Renal cortex interstitium (tissue), 11 donors: ENCODE measurements around the gene CALU. TPM values are rescaled to one million over a fixed set of nuclear protein-coding genes. Genes with fewer than 3 reads are reported as not detected.
A peak's percentile ranks its signal among the peaks of the same experiment; 100 is the strongest.

Source experiments
- DNase-seq, 11 donors: peaks; one replicate each; pipeline ENCODE4 v3.0.0-alpha.2; 2013; ENCODE audit warnings: low read depth in 9 of 11, low spot score in 4 of 11; ENCODE audit errors: extremely low read depth in 1 of 11
- polyA plus RNA-seq, 3 donors: library from polyadenylated mRNA; unstranded; fragments of 120-200 nt; gene quantifications; one replicate each; pipeline ENCODE4 v1.2.1, GENCODE V29; 2013; ENCODE audit not compliant: insufficient read length in 3 of 3

CALU gene
- polyA plus RNA-seq, 3 donors, result 167 to 207 (median 204) TPM

DNA sequence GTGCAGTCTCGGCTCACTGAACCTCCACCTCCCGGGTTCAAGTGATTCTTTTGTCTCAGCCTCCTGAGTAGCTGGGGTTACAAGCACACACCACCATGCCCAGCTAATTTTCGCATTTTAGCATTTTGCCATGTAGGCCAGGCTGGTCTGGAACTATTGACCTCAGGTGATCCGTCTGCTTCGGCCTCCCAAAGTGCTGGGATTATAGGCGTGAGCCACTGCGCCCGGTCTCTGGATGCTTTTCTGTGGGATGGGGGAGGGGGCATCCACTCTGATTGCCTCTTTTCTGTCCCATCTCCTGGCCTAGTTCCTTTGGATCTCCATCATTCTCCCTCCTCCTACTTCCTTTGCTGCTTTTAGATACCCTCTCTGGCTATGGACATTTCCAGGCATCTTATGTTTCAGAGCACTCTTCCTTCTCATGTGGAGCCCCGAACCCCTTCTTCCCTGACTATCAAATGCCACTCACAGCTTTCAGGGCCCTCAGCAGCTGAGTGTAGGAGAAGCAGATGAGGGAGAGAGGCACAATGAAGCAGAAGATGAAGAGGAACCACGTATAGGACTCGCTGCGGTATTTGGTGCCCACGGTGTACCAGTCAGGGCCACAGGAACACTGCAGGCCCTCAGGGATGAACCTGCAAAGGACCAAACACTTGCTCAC lies 35.0 kb downstream of the CALU start:
- DNase-seq, result no peak

DNA sequence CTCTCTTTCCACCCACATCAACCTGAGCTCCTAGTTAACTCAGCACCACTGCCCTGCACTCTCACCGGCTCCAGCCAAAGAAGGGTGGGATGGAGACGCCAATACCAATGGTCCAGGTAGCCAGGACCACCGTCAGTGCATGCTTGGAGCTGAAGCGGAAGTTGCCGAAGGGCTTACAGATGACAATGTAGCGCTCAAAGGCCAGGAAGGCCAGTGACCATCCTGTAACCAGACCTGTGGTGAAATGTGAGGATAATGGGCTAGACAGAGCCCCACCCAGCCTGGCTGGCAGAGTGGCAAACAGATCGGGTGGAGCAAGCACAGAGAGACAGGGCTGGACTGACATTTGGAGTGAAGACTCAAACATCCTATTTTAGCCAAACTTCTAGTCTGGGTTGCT lies 35.8 kb downstream of the CALU start:
- no peak for DNase-seq

DNA sequence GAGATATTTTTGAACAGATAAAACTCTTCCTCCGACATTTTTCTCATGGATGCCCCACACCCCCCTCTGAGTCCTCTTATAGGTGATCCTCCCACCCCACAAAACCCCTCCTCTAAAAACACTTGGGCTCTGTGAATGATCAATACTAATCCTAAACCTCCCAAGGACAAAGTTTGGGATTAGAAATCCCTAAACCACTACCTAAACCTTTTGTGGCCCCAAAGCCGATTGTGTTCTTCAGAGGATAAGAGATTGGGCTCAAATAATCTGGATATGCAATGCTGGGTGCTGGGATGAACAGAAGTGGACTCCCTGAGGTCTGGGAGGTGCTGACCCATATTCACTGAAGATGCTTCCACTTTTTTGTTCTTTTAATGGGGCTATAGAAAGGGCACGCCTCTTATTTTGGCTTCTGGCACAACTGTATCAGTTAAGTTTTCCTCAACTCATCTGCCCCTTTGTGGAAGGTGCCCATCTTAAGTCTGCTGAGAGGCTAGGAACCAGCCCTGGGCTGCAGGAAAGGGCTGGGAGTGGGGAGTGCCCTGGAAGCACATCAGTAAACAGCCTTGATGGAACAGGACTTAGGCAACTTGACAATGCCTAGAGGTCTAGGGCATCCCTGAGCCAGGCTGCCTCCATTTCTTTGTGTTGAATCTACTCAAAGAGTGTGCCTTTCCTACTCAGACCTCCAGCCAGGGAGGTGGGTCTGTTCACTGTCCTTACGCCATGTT lies 36.8 kb downstream of the CALU start, which contains the start of gene OPN1SW:
OPN1SW (minus strand) TSS at position 51 of the 731 bp plus-strand sequence; CDS start at position 38, 13 bp downstream.
- DNase-seq, result no peak

DNA sequence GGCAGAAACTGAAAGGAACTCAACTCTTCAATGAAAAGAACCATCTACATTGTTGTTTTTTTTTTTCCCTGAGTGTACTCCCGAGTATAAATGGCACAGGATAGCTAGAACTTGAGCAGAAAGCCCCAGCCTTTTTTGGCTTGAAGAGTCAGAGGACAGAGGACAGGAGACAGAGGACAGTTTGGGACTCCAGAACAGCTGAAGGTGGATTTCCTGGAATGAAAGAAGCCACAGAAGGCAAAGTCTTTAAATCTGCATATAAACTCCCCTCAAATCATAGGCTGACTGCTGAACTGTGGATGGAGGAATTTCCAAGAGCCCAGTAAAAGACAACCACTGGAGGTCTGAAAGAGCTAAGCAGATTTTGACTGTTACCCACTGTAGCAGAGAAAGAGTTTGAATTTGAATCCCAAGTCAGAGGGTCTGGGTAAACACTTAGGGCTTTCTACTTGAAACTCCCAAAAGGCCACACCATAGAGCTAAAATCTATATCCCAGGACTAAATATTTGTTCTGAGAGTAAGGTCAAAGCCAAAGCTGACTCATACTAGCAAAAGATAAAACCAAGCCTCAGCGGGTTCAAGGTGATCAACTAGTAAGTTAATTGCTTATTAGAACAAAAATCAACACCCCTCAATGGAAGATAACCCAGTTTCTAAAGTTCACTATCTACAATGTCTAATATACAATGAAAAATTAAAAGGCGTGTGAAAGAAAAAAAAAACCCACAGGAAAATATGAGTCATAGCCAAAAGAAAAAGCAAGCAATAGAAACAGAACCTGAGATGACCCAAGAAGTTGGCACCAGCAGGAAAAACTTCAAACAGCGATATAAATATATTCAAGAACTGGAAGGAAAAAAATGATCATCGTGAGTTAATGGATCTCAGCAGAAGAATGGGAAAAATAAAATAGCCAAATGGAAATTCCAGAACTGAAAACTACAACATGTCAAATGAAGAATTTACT lies 38.3 kb downstream of the CALU start:
- DNase-seq, result no peak

DNA sequence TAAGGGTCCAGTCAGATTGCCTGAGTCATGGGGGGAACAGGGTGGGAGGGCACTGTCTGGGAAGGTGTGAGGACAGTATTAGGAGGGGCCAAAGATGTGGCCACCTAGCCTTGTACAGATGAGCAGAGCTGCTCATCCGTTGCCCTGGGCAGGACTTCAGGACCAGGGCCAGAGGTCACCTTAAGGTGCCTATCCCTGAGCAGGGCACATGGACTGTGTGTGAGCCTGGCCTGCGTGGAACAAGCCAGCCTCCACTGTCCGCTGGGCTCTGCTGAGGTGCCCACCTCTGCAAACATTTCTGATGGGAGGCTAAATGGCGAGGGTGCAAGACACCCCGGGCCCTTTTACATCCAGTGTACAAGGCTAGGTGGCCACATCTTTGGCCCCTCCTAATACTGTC lies 39.8 kb downstream of the CALU start:
- DNase-seq, result no peak

DNA sequence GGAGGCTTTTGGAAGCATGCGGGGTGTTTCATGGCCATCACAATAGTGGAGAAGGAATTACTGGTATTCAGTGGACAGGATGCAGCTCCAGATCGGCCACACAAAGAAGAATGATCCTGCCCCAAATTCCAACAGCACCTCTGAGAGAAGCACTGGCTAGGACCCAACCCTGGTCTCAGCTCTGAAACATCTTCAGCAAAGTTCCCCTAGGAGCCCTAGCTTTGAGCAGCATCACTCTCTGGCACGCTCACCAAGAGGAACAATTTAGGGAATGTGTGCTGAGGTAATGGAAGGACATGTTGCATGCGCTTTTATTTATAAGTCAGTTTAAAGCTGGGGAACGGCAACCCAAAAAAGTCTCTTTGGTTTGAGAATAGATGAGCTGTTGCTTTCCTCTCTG lies 42.0 kb downstream of the CALU start:
- DNase-seq, result no peak

DNA sequence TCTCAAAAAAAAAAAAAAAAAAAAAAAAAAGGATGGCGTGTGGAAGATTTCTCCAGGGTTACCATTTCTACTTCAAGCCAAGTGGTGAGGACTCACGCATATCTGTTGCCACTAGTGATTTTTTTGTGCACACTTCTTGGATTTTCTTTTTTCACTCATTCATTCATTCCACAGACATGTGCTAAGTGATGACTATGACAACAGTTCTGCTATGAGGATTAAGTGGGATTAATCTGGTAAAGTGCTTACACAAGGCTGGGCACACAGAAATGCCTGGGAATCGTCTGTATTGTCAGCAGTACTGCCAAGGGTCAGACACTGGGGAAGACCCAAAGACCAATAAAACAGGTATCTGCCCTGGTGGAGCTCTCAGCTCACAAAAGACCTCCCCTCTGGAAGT lies 42.7 kb downstream of the CALU start:
- DNase-seq, result no peak

DNA sequence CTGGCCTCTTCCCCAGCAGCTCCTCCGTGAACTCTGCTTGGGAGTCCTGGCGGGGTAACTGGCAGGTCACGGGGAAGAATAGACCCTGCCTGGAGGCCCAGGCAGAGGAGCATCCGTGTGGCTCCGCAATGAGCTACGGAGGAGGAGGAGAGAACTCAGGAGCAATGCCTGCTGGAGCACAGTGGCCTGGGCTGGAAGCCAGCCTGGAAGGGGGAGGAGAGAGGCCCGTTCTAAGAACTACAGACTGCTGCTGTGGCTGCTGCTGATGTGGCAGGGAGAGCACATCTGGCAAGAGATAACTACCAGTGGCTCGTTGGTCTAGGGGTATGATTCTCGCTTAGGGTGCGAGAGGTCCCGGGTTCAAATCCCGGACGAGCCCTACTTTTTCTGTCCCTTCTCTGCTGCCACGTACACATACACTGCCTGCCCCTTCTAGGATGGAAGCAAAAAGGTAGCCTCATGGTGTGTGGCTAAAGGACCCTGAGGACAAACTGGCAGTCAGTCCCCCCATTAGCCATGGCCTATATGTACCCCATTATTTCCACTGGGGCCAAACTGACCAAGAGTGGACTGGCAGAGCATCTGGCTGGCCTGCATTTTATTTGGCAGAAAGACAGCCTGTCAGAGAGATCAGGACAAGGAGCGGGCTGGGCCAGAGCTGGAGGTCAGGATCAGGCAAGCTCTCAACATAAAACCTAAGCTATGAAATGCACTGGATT lies 44.1 kb downstream of the CALU start:
- DNase-seq, result peak in 7 of 11 donors; percentile 29 to 69 (median 47)

DNA sequence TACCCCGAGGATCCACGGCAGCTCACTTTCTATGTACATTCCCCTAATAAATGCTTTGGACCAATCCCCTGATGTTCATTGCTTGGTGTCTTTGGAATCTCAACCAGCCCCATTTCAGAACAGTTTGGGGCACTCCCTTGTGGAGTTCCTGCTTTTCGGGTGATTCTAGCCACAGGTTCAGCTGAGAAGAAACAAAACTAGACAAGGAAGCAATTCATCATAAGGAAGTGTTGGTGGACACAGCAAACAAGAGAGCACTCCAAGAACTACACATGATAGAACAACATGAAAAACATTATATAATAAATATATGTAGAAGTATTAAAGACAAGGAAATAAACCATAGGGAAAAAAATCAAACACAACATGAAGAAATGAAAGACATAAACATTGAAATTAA lies 46.6 kb downstream of the CALU start:
- DNase-seq, result no peak

DNA sequence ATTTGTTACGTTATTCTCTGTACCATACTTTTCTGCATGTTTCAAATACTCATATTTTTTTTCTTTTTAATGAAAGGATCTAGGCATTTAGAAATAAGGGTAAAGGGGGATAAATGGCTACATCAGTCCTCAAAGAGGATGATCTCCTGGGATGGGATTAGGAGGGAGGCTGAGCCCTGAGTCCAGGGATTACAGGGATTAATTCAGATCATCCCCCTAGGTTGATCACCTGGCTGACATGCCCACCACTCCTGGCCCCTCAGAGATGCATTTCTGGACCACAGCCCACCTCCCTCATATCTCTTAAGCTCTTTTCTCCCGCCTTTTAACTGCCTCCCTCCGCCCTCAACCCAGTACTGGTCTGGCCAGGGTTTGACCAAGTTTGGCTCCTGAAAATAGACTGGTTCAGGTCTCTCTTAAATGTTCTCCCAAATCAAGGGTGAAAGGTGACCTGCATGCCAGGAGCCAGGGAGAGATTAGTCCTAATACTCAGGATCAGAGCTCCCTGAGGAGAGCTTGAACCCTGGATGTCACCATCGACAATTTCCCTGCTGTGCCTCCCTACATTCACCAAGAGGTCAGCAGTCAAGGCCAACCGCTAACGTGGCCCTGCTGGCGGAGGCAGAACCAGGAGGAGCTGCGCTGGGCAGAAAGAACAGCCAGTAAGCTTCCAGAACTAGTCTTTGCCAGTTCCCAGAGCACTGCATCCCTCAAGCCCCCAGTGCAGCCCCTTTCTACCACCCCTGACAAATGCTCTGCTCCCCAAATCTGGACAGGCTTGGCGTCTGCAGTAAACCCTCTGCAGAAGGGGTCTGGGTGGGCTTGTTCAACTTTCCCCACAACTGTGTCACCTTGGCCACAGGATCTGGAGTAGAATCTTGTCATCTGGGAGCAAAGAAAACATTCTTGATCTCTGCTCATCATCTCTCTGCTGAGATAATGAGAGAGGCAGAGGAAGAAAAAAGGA lies 49.6 kb downstream of the CALU start:
- DNase-seq, result no peak

DNA sequence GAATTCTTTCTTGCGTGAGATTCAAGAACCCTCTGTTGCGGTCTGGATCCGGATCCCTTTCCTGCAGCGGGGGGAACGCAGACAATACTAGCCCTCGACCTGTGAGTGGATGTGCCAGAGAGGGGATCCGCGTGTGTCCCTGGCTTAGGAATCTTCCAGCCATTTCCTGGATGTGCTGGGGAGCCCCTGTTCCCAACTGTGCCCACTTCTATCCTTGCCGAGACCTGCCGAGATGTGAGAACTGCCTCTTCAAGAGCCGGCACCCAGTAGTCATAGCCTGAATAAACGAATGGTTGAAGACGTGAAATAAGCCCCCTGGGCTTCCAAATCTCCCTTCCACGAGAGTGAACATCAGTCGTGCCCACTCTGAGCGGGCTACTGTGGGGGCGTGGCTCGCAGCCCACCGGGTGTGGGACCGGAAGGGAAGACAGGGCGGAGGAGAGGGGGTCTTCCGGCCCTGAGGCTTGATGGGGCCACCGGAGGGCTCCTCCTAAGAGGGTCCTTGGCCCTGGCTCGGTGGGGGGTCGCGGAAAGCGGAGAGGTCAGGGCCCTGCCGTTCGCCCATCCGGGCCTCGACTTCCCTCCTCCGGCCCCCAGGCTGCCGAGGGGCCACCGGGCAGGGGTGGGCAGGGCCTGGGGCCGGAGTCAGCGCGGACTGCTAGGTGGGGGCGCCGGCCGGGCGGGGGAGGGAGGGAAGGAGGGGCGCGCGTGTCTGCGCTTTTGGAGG lies 51.3 kb downstream of the CALU start:
- DNase-seq, result peak in 1 of 11 donors; percentile 15

DNA sequence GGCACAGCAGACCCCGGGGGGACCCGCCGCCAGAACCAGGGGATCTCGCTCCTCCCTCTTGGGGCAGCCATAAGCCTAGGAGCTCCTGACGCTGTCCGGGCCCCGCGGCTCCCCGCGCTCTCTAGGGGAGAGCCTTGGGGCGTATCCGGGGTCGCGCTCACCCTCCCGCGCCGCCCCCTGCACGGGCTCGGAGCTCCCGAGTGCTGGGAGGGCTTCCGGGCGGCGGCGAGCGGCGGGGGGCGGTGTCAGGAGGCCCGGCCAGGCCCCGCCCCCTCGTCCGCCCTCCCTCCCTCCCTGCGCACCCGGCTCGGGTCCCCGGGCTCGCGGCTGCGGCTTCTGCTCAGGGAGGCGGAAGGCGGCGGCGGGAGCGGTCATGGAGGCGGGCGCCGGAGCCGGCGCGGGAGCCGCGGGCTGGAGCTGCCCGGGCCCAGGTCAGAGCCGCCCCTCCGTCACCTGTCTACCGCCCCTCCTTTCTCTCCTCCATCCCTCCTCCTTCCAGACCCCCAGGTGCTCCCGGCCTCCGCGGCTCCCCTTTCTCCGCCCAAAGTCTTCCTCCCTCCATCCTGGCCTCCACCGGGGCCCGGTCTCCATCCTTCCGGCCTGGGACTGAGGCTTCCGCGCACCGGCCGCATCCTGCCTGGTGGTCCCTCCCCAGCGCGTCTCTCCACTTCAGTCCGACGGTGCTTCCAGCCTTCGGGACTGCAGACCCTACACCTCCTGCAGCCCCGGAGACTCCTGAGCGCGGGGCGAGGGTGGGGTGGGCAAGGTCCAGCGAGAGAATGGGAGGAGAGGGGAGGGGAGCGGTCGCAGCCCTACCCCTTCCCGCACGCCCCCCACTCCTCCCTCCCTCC lies 52.2 kb downstream of the CALU start, which contains the start of gene CCDC136:
CCDC136 (plus strand) TSS at position 848 of the 851 bp plus-strand sequence. CDS start 444 bp downstream, outside the sequence.
- DNase-seq, result peak in 4 of 11 donors; percentile 45 to 56 (median 50)

DNA sequence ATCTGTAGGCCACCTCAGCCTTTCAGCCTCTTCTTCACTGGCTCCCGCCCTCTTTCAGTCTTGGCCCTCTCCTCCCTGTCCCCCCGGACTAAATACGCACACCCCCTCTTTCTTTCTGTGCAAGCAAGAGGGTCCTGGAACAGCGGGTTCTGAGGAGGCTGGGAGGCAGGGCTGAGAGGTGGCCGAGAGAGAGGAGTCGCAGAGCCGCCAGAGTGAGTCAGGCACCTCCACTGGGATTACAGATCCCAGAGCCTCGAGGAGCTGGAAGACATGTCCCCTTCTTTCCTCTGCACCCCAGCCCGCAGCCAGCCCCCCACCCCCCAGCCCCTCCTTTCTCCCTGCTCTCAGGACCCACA lies 52.8 kb downstream of the CALU start:
- DNase-seq, result peak in 1 of 11 donors; percentile 4

DNA sequence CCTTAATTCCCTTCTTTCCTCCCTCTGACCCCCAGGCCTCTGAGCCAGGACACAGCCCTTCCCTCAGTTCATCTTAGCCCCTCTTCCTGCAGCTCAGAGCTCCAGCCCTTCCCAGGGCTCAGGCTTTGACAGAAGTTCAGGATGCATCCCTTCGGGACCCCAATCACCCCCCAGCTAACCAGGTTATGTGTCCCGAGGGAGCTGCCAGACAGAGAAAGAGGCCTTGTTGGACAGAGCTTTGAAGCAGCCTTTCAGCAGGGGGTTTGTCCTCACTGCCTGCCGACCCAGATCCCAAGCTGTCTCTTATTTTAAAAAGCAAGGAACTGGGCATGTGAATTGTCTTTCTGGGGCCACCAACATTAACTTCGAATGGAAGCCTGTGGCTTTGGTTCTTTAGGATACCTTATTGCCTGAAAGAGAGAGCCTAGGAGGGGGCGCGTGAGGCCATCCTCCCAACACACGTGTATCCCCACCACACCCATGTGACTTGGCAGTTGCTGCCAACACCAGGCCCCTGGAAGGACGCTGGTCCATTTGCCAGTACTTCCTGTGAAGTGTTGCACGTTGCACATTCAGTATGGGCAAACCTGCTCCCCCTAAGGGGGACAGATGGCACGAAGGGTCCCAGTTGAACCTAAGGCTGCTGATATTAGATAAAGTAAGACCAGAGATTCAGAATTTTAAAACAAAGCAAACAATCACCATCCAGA lies 53.5 kb downstream of the CALU start:
- DNase-seq, result no peak

DNA sequence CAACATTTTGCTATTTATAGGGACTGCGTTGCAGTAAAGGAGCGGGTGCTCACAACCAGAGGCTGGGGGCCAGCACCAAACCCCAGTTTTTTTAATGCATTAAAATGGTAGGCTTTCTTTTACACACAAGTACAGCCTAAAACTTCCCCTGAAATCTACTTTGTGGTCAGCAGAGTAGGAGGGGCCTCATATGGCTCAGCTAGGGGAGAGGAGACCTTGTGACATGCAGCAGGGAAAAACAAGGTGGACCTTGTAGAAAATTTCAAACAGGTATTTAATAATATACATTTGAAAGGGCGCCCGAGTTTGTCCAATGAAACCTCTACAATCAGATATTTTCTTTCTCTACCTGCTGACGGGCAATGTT lies 54.0 kb downstream of the CALU start:
- no peak for DNase-seq

DNA sequence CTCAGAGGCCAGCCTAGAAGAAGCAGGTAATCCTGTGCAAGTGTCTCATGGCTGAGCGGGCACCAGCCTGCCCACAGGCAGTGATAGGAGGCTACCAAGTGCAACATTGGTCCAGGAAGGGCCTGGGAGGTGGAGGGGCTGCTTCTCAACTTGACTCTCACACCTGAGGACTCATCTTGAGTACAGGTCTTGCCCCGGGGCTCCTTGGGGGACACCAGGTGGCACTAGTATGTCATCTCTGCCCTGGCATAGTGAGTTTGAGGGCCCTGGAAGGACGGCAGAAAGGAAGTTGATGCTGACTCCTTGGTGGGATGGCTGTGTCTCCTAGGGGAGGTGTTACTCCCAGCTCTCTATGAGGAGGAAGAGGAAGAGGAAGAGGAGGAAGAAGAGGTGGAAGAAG lies 54.9 kb downstream of the CALU start:
- no peak for DNase-seq
